GM18858 (cell line): ENCODE data around the gene KIRREL1.

Source experiments
- ATAC-seq: cut with Tn5 transposase; IDR thresholded peaks from one replicate; pipeline ENCODE4 v1.9.1; 2021; ENCODE audit not compliant: unreplicated experiment

Gene KIRREL1

GRCh38 chr1:158027508-158027907, 34.1 kb downstream of the KIRREL1 start:
- ATAC-seq: no peak

DNA sequence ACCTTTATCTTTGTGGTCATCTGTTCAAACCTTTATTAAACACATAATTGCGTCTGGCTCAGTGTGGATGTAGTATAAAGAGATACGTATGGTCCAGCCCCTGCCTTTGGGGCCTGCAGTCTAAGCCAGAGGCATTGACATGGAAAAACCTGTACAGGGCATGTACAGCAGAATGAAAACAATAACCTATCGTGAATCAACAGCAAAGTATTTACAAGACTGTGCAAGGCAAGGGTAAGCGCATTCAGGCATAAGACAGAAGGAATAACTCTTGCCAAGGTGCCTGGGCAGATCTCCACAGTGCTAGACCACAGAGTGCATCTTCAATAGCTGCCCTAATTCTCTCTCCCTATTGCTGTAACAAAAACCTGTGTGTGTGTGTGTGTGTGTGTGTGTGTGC, 35.5 kb downstream of the KIRREL1 start:
- ATAC-seq: no peak

- ATAC-seq: no peak
Measured at GRCh38 chr1:158035014-158035413, 41.6 kb downstream of the KIRREL1 start.

GRCh38 chr1:158035976-158036583, 42.6 kb downstream of the KIRREL1 start:
- ATAC-seq: no peak

GRCh38 chr1:158037008-158037865, 43.8 kb downstream of the KIRREL1 start:
- no peak for ATAC-seq

GRCh38 chr1:158037866-158038359, 44.5 kb downstream of the KIRREL1 start:
- no peak for ATAC-seq

DNA sequence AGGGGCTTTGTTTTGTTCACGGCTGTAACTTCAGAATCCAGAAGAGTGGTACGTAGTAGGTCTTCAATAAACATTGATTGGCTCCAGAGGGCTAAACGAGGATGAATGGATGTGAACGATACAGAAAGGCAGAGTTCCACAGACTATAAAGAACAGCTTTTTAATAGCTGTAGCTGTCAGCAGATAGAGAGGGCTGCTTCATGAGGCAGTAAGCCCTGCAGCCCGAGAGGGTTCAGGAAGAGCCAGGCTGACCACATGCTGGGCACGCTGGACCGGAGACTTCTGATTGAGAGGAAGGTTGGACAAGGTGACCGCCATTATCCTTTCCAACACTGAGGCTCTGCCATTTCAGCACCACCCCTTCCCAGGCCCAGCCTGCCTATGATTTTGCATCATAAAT, 45.3 kb downstream of the KIRREL1 start:
- no peak for ATAC-seq

DNA sequence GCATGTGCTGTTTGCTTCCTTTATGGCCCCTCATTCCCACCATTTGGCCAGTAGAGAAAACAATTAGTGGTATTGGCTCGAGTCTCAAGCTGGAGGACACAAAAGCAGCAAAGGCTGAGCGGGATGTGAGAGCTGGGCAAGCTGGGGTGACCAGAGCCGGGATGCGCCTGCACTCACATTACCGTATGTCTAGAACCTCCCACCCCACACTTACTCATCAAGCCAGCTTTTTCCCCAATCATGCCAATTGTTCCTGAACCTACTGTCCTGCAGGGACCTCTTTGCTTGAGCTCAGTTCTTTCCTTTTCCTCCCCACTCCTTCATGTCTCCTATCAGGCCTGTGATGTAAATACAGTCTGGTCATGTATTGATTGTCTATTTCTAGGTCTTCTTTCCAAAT, 45.9 kb downstream of the KIRREL1 start:
- ATAC-seq: no peak

- ATAC-seq: no peak
Measured at GRCh38 chr1:158040323-158040722, 46.9 kb downstream of the KIRREL1 start.

GRCh38 chr1:158043232-158043631, 49.8 kb downstream of the KIRREL1 start:
- ATAC-seq: no peak

DNA sequence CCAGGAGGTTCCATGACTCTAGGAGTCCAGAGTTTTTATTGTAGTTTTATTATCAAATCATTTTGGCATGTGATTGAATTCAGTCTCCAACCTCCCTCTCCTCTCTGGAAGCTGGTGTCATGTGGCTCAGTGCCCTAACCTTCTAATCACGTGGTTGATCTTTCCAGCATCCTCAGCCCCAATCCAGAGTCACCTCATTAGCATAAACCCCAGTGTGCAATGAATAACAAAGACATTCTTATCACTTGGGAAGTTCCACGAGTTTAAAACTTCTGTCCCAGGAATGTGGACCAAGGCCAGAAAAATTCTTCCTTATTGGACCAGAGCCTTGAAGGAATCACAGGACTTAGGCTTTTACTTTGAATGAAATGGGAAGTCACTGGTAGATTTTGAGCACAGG, 52.2 kb downstream of the KIRREL1 start:
- ATAC-seq: no peak

DNA sequence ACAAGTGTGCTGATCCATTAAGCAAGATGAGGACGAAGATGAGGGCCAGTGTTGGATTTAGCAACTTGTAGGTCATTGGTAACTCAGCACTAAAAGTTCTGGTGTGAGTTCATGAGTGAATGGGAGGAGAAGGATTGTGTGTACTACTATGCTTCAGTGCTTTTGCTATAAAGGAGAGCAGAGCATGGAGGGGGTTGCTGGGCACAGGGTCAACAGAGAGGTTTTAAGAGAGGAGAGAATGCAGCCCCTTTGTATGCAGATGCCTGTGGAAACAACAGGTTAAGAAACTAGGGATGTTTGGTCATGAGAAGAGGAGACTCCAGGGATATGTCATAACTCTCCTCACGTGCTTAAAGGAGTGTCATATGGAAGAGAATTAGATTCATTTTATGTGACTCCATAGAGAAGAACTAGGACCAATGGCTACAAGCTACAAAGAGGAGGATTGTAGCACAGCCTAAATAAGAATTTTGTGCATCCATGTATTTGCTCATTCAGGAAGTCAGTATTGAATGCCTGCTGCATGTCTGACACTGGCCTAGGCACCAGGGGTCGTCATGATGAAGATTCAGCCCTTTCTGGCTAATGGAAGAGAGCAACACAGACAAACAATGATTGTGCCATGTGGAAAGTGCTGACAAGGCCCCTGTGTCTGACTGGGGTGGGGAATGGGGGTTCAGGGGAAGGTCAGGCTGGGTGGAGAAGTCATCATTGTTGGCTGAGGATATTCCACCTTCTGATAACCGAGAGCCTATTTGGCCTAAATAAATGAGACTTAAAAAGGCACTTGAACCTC, 53.5 kb downstream of the KIRREL1 start:
- ATAC-seq: no peak

DNA sequence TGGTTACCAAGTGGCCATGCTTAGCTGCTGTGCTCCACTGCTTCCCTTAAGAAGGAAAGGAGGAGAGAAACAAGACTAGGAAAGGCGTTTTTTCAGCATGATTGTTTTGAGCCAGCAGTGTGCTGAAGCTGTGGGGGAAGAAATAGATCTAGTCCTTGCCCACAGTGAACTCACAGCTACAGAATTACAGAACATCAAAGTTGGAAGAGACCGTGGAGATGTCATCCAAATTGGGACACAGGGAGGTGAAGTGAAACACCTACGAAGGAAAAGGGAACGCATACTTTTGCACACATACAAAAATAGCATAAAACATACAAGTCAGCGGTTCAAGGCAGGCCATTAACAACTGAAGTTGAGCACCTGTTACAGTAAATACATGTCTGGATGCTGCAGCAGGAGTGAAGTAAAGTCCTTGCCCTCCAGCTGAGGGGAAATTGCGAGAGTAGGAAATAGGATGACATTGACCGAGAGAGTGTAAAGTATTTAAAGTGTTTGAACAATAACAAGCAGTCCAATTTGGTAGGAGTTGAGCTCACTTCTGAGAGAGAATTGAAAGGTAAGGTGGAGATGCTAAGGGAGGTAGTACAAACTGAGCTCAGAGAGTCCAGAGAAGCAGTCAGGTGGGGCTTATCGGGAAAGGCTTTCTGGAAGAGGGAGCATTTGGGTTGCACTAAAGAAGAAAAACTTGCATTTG, 55.1 kb downstream of the KIRREL1 start:
- ATAC-seq: no peak

- no peak for ATAC-seq
Measured at GRCh38 chr1:158049853-158050252, 56.4 kb downstream of the KIRREL1 start.

DNA sequence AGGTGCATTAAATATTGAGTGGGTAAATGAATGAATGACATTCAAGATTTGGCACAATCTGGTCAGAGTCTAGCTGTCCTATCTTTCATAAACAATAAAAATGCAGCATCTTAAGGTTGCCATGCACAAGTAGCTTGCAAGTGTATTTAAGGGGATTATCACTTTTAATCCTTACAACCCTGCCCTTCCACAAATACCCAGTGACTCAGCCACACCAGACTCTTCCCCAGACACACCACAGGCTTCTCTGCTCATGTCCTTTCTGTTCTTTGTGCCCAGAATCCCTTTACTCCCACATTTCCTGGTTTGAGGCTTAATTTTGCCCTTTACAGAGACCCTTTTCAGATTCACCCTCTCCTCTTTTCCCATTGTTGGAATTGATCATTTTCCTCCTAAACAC, 59.8 kb downstream of the KIRREL1 start:
- no peak for ATAC-seq

DNA sequence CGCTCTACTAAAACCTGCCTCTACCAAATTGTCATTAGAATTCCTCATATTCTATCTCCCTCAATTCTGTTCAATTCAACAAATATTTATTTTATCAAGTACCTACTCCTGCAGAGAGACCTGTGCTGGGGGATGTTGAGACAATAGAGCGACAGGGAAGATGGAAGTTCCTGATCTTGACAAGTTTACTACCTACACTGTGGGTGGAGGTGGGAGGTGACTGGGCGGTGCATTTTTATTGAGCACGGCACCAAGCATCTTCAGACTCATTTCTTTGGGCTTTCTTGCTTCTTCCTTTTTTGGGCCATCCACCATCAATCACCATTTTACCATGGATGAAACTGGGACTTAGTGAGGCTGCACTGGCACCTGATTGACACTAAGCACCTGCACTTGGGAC, 61.3 kb downstream of the KIRREL1 start:
- no peak for ATAC-seq

DNA sequence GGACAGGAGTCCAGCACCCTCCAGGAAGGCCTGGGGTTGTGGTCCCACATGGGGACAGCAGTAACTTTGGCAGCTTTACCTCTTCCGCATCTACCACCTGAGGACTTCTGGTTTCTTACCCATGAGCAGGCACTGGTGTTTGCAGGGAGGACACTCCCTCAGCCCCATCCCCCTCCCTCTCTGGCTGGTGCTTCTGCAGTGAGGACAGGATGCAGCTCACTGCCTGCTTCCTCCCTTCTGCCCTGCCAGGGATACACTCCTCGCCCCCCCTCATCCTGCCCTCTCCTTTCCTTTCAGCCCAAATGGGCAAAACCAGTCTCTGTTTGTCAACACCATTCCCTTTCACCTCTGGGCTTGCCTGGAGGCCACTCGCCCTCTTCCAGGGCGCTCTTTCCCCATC, 62.4 kb downstream of the KIRREL1 start:
- no peak for ATAC-seq

DNA sequence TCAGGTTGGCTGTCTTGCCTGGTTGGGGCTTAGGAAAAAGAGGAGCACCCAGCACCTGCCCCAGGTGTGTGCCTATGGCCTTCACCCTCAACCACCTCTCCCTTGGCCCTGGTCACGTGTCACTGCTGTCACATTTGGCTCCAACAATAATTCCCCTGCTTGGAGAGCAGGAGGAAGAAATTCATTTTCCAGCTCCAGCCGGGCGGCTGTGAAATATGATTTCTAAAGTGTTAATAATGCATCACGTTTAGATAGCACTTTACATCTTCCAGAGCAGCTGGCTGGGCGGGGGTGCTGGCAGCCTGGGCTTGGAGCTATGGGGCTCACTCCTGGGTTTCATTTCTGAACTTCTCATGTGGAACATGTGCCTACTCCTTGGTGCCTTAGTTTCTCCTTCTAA, 63.1 kb downstream of the KIRREL1 start:
- no peak for ATAC-seq

- no peak for ATAC-seq
Measured at GRCh38 chr1:158058237-158058985, 65.0 kb downstream of the KIRREL1 start.

DNA sequence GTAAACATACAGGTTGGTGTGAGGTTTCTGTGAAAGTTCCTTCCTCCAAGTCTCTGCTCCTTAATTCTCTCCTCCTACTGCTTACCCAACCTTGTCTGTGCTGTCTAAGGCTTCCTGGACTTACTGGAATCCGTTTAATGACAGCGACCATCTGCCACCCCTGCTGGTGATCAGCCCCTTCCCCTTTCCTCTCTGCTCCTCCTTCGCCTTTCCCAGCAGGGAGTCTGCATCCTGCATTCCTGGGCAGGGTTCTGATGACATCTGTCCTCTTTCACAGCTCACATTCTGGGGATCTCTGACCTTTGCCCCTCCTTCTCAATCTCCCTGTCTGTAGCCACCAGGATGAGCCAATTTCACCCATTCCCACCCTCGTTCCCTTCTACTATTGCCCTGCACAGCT, 66.5 kb downstream of the KIRREL1 start:
- ATAC-seq: no peak
